Peyer's patch (tissue), 4 donors: Measurements from ENCODE around the gene PRRG2. TPM values are rescaled to one million over a fixed set of nuclear protein-coding genes. Genes with fewer than 3 reads are reported as not detected.

ENCODE experiments used
- DNase-seq, 3 donors: peaks; one replicate each; pipeline ENCODE4 v3.0.0-alpha.2; 2017 to 2019
- H3K27ac ChIP-seq, 4 donors: fragments of 200-600 bp; sonication (generic); one replicate each; pipeline ENCODE4 v1.5.1; 2016 to 2019
- H3K27me3 ChIP-seq, 2 donors: fragments of 200-600 bp; sonication (generic); one replicate each; pipeline ENCODE4 v1.5.1; 2019
- H3K36me3 ChIP-seq, 3 donors: fragments of 200-600 bp; sonication (generic); one replicate each; pipeline ENCODE4 v1.5.1; 2016 to 2019
- H3K4me1 ChIP-seq, 4 donors: fragments of 200-600 bp; sonication (generic); one replicate each; pipeline ENCODE4 v1.5.1; 2016 to 2019
- H3K4me3 ChIP-seq, 4 donors: fragments of 200-600 bp; sonication (generic); 1 replicate in 3 of 4; 2 replicates in 1 of 4; pipeline ENCODE4 v1.5.1; 2016 to 2019; ENCODE audit warnings: mild to moderate bottlenecking in 1 of 4
- H3K9me3 ChIP-seq, 4 donors: fragments of 200-600 bp; sonication (generic); one replicate each; pipeline ENCODE4 v1.5.1; 2016 to 2019; ENCODE audit warnings: mild to moderate bottlenecking in 1 of 4
- POLR2A ChIP-seq, 2 donors: fragments of 450-650 bp; IDR thresholded peaks; one replicate each; pipeline ENCODE4 v1.5.1; 2017; ENCODE audit warnings: antibody characterized with exemption in 2 of 2, mild to moderate bottlenecking in 2 of 2, moderate library complexity in 2 of 2
- total RNA-seq, 4 donors: library from RNA; depleted of rRNA; stranded (reverse); fragments of >200 nt; gene quantifications; one replicate each; pipeline ENCODE4 v1.1.0, GENCODE V29; 2016
- TF ChIP-seq, protein P1 (sequence below), 6 experiments: fragments of 450-650 bp in 4 of 6; fragments of 200-600 bp in 2 of 6; sonication (generic) in 1 of 6; IDR thresholded peaks; one replicate each; pipeline ENCODE4 v1.5.1; 2017 to 2019; ENCODE audit warnings: antibody characterized with exemption in 6 of 6, mild to moderate bottlenecking in 3 of 6, moderate library complexity in 1 of 6

Gene PRRG2
- total RNA-seq, 4 donors from 2014 or later = 1.7 to 20.8 (median 13.1) TPM

DNA sequence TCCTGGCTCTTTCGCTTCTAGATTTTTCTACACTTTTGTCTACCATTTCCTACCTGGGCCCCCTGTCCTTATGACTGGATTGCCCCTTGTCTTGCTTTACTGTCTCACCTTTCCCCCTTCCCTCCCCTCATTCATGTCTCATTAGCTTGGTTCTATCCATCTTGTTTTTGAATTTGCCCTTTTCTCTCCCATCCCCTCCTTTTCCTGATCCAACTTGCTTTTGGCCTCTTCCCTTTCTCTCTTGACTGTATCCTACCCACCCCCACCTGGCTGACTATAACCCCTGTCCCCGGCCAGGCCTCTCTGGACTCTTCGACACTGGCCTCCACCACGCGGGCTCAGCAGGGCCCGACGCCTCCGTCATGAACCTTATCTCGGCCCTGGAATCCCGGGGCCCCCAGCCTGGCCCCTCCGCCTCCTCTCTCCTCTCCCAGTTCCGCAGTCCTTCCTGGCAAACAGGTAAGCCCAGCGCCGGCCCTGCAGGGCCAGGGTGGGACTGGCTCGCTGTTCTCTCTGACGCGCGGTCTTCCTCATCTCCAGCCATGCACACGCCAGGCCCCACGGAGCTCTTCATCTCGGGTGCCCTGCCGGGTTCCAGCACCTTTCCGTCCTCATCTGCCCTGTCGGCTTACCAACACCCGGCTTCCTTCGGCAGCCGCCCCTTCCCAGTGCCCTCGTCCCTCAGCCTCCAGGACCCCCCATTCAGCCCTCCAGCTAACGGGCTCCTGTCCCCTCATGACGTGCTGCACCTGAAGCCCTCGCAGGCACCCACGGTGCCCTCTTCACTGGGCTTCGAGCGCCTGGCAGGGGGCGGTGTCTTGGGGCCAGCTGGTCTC lies 13.3 kb downstream of the PRRG2 start:
- H3K4me3 ChIP-seq = no peak overlapping the region
- DNase-seq = no peak
- no peaks in the 10 kb centered on the region for H3K9me3 ChIP-seq
- H3K4me1 ChIP-seq = peaks cover 0 to 17% (median 6%) of the 10 kb centered on the region in 4 donors
- TF ChIP-seq POLR2A (IDR thresholded peaks at IDR 0.05) = no peak
- TF ChIP-seq, protein P1, sequence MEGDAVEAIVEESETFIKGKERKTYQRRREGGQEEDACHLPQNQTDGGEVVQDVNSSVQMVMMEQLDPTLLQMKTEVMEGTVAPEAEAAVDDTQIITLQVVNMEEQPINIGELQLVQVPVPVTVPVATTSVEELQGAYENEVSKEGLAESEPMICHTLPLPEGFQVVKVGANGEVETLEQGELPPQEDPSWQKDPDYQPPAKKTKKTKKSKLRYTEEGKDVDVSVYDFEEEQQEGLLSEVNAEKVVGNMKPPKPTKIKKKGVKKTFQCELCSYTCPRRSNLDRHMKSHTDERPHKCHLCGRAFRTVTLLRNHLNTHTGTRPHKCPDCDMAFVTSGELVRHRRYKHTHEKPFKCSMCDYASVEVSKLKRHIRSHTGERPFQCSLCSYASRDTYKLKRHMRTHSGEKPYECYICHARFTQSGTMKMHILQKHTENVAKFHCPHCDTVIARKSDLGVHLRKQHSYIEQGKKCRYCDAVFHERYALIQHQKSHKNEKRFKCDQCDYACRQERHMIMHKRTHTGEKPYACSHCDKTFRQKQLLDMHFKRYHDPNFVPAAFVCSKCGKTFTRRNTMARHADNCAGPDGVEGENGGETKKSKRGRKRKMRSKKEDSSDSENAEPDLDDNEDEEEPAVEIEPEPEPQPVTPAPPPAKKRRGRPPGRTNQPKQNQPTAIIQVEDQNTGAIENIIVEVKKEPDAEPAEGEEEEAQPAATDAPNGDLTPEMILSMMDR (IDR thresholded peaks at IDR 0.05) = no peak
- H3K27ac ChIP-seq = peak overlapping the region in 1 of 4 donors; percentile 95
- H3K36me3 ChIP-seq = peaks cover 0 to 55% (median 0%) of the 10 kb centered on the region in 3 donors
- no peaks in the 10 kb centered on the region for H3K27me3 ChIP-seq

DNA sequence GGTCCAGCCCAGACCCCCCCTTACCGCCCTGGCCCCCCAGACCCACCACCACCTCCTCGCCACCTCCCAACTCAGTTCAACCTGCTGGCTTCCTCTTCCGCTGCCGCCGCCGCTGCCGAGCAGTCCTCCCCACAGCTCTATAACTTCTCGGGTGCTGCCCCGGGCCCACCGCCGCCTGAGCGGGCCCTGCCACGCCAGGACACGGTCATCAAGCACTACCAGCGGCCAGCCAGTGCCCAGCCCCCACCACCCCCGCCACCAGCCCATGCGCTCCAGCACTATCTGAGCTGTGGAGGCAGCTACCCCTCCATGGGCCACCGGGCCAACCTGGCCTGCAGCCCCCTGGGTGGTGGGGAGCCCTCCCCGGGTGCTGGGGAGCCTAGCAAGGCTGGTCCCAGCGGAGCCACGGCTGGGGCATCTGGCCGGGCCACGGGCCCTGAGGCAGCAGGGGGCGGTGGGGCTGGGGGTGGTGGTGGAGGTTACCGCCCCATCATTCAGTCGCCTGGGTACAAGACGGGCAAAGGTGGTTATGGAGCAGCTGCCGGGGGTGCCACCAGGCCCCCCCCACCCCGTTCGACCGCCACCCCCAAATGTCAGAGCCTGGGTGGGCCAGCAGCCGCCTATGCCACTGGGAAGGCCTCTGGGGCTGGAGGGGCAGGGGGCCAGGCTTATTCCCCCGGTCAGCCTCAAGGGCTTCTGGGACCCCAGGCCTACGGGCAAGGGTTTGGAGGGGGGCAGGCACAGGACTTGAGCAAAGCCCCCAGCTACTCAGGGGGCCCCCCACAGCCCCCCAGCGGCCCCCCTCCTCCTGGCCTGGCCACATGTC lies 14.1 kb downstream of the PRRG2 start:
- no peaks in the 10 kb centered on the region for H3K9me3 ChIP-seq
- no peaks in the 10 kb centered on the region for H3K27me3 ChIP-seq
- TF ChIP-seq, protein P1 (IDR thresholded peaks at IDR 0.05) = no peak
- TF ChIP-seq POLR2A (IDR thresholded peaks at IDR 0.05) = no peak
- H3K4me1 ChIP-seq = peaks cover 0 to 17% (median 4%) of the 10 kb centered on the region in 4 donors
- H3K27ac ChIP-seq = no peak overlapping the region
- no peak overlapping the region for H3K4me3 ChIP-seq
- H3K36me3 ChIP-seq = peaks cover 0 to 63% (median 0%) of the 10 kb centered on the region in 3 donors
- DNase-seq = no peak

DNA sequence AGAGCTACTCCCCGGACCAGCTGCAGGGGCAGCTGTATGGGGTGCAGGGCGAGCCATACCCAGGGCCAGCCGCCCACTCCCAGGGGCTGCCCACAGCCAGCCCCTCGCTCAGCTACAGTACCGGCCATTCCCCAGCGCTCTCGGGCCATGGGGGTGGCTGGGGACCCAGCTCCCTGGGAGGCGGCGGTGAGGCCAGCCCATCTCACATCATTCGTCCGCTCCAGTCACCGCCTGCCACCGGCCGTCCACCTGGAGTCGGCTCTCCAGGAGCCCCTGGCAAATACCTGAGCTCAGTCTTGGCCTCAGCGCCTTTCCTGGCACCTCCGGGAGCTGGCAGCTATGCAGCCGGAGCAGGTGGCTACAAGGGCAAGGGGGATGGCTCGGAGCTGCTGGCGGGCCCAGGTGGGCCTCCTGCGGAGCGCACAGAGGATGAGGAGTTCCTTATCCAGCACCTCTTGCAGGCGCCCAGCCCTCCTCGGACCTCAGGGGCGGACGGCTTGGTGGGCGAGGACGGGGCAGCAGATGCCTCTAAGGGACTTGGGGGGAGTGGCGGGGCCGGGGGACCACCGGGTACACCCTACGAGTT lies 14.8 kb downstream of the PRRG2 start:
- H3K9me3 ChIP-seq = no peaks in the 10 kb centered on the region
- peaks cover 0 to 70% (median 0%) of the 10 kb centered on the region in 3 donors for H3K36me3 ChIP-seq
- no peak for DNase-seq
- TF ChIP-seq, protein P1 (IDR thresholded peaks at IDR 0.05) = no peak
- TF ChIP-seq POLR2A (IDR thresholded peaks at IDR 0.05) = no peak
- H3K27ac ChIP-seq = no peak overlapping the region
- peaks cover 0 to 17% (median 4%) of the 10 kb centered on the region in 4 donors for H3K4me1 ChIP-seq
- H3K4me3 ChIP-seq = no peak overlapping the region
- no peaks in the 10 kb centered on the region for H3K27me3 ChIP-seq

DNA sequence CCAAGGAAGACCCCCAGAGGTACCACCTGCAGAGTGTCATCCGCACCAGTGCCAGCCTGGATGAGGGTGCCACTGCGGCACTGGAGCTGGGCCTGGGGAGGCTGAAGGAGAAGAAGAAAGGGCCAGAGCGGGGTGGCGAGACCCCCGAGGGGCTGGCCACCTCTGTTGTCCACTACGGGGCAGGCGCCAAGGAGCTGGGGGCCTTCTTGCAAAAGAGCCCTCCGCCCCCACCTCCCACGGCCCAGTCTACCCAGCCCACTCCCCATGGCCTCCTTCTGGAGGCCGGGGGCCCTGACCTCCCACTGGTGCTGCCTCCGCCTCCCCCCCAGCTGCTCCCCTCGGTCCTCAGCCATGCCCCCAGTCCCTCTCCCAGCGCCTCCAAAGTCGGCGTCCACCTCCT lies 15.3 kb downstream of the PRRG2 start:
- no peaks in the 10 kb centered on the region for H3K27me3 ChIP-seq
- H3K9me3 ChIP-seq = no peaks in the 10 kb centered on the region
- no peak for TF ChIP-seq POLR2A (IDR thresholded peaks at IDR 0.05)
- TF ChIP-seq, protein P1 (IDR thresholded peaks at IDR 0.05) = no peak
- peaks cover 0 to 17% (median 4%) of the 10 kb centered on the region in 4 donors for H3K4me1 ChIP-seq
- no peak overlapping the region for H3K4me3 ChIP-seq
- peaks cover 0 to 75% (median 0%) of the 10 kb centered on the region in 3 donors for H3K36me3 ChIP-seq
- no peak overlapping the region for H3K27ac ChIP-seq
- DNase-seq = no peak

DNA sequence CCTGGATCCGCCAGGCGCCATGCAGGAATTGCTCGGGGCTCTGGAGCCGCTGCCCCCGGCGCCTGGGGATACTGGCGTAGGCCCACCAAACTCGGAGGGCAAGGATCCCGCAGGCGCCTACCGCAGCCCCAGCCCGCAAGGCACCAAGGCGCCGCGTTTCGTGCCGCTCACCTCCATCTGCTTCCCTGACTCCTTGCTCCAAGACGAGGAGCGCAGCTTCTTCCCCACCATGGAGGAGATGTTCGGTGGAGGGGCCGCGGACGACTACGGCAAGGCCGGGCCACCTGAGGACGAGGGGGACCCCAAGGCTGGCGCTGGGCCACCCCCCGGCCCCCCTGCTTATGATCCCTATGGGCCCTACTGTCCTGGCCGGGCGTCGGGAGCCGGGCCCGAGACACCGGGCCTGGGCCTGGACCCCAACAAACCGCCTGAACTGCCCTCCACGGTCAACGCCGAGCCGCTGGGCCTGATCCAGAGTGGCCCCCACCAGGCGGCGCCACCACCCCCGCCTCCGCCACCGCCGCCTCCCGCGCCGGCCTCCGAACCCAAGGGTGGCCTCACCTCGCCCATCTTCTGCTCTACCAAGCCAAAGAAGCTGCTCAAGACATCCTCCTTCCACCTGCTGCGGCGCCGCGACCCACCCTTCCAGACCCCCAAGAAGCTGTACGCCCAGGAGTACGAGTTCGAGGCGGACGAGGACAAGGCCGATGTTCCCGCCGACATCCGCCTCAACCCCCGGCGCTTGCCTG lies 16.0 kb downstream of the PRRG2 start:
- peaks cover 0 to 17% (median 4%) of the 10 kb centered on the region in 4 donors for H3K4me1 ChIP-seq
- H3K36me3 ChIP-seq = peaks cover 0 to 82% (median 0%) of the 10 kb centered on the region in 3 donors
- DNase-seq = no peak

More for the DNA sequence above, 16.0 kb downstream of the PRRG2 start:
- H3K9me3 ChIP-seq = no peaks in the 10 kb centered on the region
- no peak overlapping the region for H3K4me3 ChIP-seq
- no peaks in the 10 kb centered on the region for H3K27me3 ChIP-seq
- TF ChIP-seq, protein P1 (IDR thresholded peaks at IDR 0.05) = no peak
- TF ChIP-seq POLR2A (IDR thresholded peaks at IDR 0.05) = no peak
- no peak overlapping the region for H3K27ac ChIP-seq
